ENCODE results near the gene HOXC11.

The HOXC11 gene

GRCh38 chr12:53997204-53998109 lies 24.5 kb downstream of the HOXC11 start:
- H3K36me3 Mint-ChIP-seq, result no peaks in the 10 kb centered on the region
- no peak overlapping the region for H3K27ac Mint-ChIP-seq
- no peak overlapping the region for H3K4me3 Mint-ChIP-seq
- H3K9me3 Mint-ChIP-seq, result no peaks in the 10 kb centered on the region
- DNase-seq (ENCODE audit: low spot score in 2 of 2) (no peak), ATAC-seq (ENCODE audit: low read depth) (no peak)
- peaks cover 17% of the 10 kb centered on the region for H3K4me1 Mint-ChIP-seq
- H3K27me3 Mint-ChIP-seq, result peaks cover 39% of the 10 kb centered on the region

- no peak overlapping the region for H3K4me3 Mint-ChIP-seq
- H3K9me3 Mint-ChIP-seq, result no peaks in the 10 kb centered on the region
- H3K4me1 Mint-ChIP-seq, result peaks cover 19% of the 10 kb centered on the region
- no peaks in the 10 kb centered on the region for H3K36me3 Mint-ChIP-seq
- H3K27me3 Mint-ChIP-seq, result peaks cover 42% of the 10 kb centered on the region
- no peak overlapping the region for H3K27ac Mint-ChIP-seq
- DNase-seq (ENCODE audit: low spot score in 2 of 2), result no peak
- ATAC-seq (ENCODE audit: low read depth), result no peak
These were observed 25.4 kb downstream of the HOXC11 start for GRCh38 chr12:53998110-53998899.

GRCh38 chr12:53998900-53999236 lies 25.9 kb downstream of the HOXC11 start:
- H3K4me1 Mint-ChIP-seq, result peaks cover 19% of the 10 kb centered on the region
- ATAC-seq (ENCODE audit: low read depth), result no peak
- peaks cover 44% of the 10 kb centered on the region for H3K27me3 Mint-ChIP-seq
- H3K27ac Mint-ChIP-seq, result no peak overlapping the region
- H3K9me3 Mint-ChIP-seq, result no peaks in the 10 kb centered on the region
- H3K4me3 Mint-ChIP-seq, result no peak overlapping the region
- no peak for DNase-seq (ENCODE audit: low spot score in 2 of 2)
- no peaks in the 10 kb centered on the region for H3K36me3 Mint-ChIP-seq

DNA sequence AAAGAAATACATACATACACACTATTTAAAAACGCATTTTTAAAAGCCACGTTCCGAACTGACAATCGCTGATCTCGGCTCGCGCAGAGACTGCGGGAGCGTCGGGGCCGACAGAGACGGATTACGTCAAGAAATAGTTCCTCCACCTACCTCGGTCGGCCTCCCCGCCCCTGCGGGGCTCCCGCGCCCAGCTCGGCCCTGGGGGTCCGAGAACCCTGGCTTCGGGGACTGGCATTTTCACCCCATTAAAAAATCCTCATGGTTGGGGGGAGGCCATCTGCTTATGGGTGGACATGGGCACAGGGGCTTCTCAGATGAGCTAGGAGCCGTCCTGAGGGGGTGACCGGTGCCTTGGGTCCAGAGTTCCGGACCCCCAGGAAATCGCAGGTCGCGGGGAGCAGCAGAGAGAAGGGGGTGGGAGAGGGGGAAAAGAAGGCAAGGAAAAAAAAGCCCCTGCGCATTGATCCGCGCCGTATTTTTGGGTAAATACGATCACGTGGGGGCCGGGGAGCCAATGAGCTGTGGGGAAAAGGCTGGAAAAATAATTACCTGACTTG lies 26.7 kb downstream of the HOXC11 start:
- no peak overlapping the region for H3K27ac Mint-ChIP-seq
- H3K4me3 Mint-ChIP-seq, result no peak overlapping the region
- H3K27me3 Mint-ChIP-seq, result peaks cover 40% of the 10 kb centered on the region
- no peaks in the 10 kb centered on the region for H3K9me3 Mint-ChIP-seq
- DNase-seq (ENCODE audit: low spot score in 2 of 2) (no peak), ATAC-seq (ENCODE audit: low read depth) (no peak)
- H3K4me1 Mint-ChIP-seq, result peaks cover 19% of the 10 kb centered on the region
- H3K36me3 Mint-ChIP-seq, result no peaks in the 10 kb centered on the region

DNA sequence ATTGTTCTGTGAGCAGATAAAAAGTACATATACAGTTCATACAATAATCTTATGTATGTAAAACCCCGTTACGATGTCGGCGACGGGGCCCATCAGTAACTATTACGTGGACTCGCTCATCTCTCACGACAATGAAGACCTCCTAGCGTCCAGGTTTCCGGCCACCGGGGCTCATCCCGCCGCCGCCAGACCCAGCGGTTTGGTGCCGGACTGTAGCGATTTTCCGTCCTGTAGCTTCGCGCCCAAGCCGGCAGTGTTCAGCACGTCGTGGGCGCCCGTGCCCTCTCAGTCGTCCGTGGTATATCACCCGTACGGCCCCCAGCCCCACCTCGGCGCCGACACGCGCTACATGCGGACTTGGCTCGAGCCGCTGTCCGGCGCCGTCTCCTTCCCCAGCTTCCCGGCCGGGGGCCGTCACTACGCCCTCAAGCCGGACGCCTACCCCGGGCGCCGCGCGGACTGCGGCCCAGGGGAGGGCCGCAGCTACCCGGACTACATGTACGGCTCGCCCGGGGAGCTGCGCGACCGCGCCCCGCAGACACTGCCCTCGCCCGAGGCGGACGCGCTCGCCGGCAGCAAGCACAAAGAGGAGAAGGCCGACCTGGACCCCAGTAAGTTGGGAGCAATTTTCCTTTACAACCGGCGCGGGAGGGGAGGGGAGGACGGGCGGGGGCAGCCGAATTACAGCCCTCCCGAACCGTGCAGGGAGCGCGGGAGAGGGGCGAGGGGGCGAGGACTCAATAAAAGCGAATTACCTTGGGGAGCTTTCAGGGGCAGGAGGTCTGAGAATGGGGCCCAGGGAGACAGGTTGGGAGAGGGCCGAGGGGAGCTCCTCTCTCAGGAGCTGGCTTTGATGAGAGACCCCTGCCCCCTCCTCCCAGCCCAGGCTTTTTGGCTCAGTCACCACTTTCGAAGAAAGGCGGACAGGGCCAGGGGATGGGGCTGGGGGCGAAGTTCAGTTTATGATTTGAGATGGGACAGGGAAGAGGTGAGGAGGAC lies 27.5 kb downstream of the HOXC11 start, which contains the start of gene HOXC9:
HOXC9 (plus strand) TSS at position 46 of the 999 bp plus-strand sequence; CDS start at position 74, 28 bp downstream.
- H3K9me3 Mint-ChIP-seq, result no peaks in the 10 kb centered on the region
- ATAC-seq (ENCODE audit: low read depth), result no peak
- H3K27me3 Mint-ChIP-seq, result peaks cover 43% of the 10 kb centered on the region
- H3K4me1 Mint-ChIP-seq, result peaks cover 13% of the 10 kb centered on the region
- no peaks in the 10 kb centered on the region for H3K36me3 Mint-ChIP-seq
- H3K4me3 Mint-ChIP-seq, result no peak within 1 kb of the TSS
- H3K27ac Mint-ChIP-seq, result no peak within 1 kb of the TSS
- DNase-seq (ENCODE audit: low spot score in 2 of 2), result no peak

- Mint-ChIP-seq H3K4me1 (peaks cover 12% of the 10 kb centered on the region), H3K27ac (peak overlapping the region; percentile 52), H3K4me3 (no peak overlapping the region), H3K27me3 (peaks cover 41% of the 10 kb centered on the region), H3K36me3 (no peaks in the 10 kb centered on the region), H3K9me3 (no peaks in the 10 kb centered on the region)
- ATAC-seq (ENCODE audit: low read depth) (no peak), DNase-seq (ENCODE audit: low spot score in 2 of 2) (no peak)
These were observed 28.6 kb downstream of the HOXC11 start for GRCh38 chr12:54001283-54002187.

DNA sequence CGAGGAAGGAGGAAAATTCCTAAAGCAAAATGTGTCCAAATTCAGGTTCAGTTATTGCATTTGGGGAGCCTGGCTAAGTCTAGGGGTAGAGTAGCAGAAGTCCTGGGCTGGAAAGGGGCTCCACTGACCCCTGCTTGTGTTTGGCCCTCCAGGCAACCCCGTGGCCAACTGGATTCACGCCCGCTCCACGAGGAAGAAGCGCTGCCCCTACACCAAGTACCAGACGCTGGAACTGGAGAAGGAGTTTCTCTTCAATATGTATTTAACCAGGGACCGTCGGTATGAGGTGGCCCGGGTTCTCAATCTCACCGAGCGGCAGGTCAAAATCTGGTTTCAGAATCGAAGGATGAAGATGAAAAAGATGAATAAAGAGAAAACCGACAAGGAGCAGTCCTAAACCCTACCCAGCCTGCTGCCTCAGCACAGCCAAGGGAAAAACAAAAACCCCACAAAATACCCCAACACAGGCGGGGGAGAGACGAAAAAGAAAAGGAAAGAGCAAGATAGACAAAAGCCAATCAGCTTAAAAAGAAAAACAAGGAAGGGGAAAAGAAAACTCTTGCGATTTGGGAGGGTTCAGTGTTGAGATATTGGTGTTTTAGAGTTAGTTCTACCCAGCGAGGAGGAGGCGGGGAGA lies 29.5 kb downstream of the HOXC11 start:
- no peaks in the 10 kb centered on the region for H3K9me3 Mint-ChIP-seq

GRCh38 chr12:54002915-54003389 lies 30.0 kb downstream of the HOXC11 start:
- H3K27me3 Mint-ChIP-seq, result peaks cover 40% of the 10 kb centered on the region
- no peak for DNase-seq (ENCODE audit: low spot score in 2 of 2)
- ATAC-seq (ENCODE audit: low read depth), result no peak
- peaks cover 7% of the 10 kb centered on the region for H3K4me1 Mint-ChIP-seq
- H3K27ac Mint-ChIP-seq, result no peak overlapping the region
- H3K4me3 Mint-ChIP-seq, result no peak overlapping the region
- no peaks in the 10 kb centered on the region for H3K36me3 Mint-ChIP-seq
- no peaks in the 10 kb centered on the region for H3K9me3 Mint-ChIP-seq

More for the DNA sequence above, 29.5 kb downstream of the HOXC11 start:
- H3K4me3 Mint-ChIP-seq, result no peak overlapping the region
- no peak for ATAC-seq (ENCODE audit: low read depth)
- peaks cover 10% of the 10 kb centered on the region for H3K4me1 Mint-ChIP-seq
- no peak for DNase-seq (ENCODE audit: low spot score in 2 of 2)
- H3K27me3 Mint-ChIP-seq, result peaks cover 39% of the 10 kb centered on the region
- no peak overlapping the region for H3K27ac Mint-ChIP-seq
- no peaks in the 10 kb centered on the region for H3K36me3 Mint-ChIP-seq

- DNase-seq (ENCODE audit: low spot score in 2 of 2) (no peak), ATAC-seq (ENCODE audit: low read depth) (no peak)
- H3K9me3 Mint-ChIP-seq, result no peaks in the 10 kb centered on the region
- no peak overlapping the region for H3K27ac Mint-ChIP-seq
- peaks cover 35% of the 10 kb centered on the region for H3K27me3 Mint-ChIP-seq
- no peaks in the 10 kb centered on the region for H3K36me3 Mint-ChIP-seq
- no peak overlapping the region for H3K4me3 Mint-ChIP-seq
- peaks cover 7% of the 10 kb centered on the region for H3K4me1 Mint-ChIP-seq
These were observed 30.7 kb downstream of the HOXC11 start for GRCh38 chr12:54003625-54004024.

DNA sequence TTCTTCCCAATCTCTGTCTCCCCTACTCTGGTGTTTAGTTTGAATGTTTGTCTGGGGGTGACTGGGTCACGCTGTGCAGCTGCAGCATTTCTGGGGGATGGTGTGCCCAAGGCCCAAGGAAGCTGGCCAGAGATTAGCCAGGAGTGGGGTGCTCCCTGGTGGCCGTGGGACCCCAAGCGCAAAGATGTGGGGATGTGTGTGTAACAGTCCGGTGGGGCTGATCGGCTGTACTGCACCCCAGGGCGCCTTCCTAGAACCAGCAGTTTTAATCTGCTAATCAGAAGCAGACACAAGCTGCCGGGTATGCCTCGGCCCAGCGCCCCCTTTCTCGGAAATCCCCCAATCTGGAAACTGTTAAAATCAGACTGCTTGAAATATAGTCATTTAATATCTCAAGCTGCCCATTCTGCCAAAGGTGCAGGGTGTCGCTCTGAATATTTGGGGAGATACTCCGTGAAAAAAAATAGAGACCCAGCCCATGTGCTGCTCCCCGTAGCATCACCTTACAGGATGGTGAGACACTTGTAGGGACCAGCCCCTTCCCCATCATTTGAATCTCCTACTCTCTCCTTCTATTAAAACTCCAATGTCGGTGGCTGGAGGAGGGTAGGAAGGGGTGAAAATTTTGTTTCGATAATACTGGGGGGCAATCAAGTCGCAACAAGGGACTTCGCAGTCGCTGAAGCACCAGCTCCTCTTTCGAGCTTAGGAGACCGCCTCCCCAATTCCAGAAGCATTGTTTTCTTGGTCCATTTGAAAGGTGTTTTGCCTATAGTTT lies 31.3 kb downstream of the HOXC11 start:
- DNase-seq (ENCODE audit: low spot score in 2 of 2) (no peak), ATAC-seq (ENCODE audit: low read depth) (no peak)
- Mint-ChIP-seq H3K27me3 (peaks cover 36% of the 10 kb centered on the region), H3K9me3 (no peaks in the 10 kb centered on the region), H3K4me1 (peaks cover 9% of the 10 kb centered on the region), H3K4me3 (no peak overlapping the region), H3K27ac (no peak overlapping the region), H3K36me3 (no peaks in the 10 kb centered on the region)

DNA sequence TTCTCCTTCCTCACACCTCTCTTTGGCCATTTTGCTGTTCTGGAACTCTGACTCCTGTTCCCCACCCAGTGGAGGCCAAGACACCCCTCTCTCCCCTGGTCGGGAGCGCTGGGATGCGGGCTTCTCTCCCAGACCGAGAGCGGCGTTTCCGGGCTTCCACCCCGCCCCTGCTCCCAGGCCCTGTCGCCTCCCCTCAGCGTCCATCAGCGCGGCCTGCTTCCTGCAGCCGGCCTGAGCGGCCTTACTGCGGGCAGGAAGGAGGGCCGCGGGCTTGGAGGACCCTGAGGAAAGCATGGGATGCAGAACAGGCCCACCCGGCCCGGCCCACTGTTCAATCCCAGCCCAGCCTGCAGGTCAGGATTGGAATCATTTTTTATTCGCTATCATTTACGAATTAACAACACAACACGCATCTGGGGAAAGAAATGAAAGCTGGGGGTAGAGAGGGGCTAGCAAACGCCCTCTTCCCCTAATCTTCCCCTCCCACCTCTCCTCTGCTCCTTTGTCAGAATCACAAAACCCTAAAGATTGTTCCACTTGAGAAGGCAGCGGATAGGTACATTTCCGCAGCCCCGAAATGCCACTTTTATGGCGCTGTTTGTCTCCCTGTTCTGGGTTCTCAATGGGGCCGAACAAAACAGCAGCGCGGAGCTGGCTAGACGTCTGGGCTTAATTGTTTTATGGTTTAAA lies 32.1 kb downstream of the HOXC11 start:
- H3K27me3 Mint-ChIP-seq, result peaks cover 42% of the 10 kb centered on the region
- no peaks in the 10 kb centered on the region for H3K9me3 Mint-ChIP-seq
- peak overlapping the region; percentile 65 for H3K27ac Mint-ChIP-seq
- no peak overlapping the region for H3K4me3 Mint-ChIP-seq
- no peaks in the 10 kb centered on the region for H3K36me3 Mint-ChIP-seq
- DNase-seq (ENCODE audit: low spot score in 2 of 2) (no peak), ATAC-seq (ENCODE audit: low read depth) (no peak)
- peaks cover 13% of the 10 kb centered on the region for H3K4me1 Mint-ChIP-seq
